ENCODE measurements around the gene USP13.

DNA sequence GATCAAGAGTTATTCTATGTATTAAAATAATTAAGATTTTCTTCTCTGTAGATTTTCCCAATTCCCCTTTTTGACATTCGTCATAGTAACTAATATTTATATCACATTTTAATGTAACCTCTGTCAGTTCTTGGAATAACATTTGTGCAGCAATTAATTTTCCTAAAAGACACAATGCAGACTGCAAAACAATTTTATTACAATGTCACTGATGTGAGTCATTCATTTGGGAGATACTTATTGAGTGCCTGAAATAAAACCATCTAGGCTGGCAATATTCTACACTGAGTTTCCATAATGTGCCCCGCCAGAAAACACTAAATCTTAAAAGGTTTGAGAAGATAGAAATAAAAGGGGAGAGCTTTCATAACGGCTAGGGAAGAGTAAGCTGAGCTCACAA is 6.7 kb upstream of the USP13 start:
- TF ChIP-seq, protein P1, sequence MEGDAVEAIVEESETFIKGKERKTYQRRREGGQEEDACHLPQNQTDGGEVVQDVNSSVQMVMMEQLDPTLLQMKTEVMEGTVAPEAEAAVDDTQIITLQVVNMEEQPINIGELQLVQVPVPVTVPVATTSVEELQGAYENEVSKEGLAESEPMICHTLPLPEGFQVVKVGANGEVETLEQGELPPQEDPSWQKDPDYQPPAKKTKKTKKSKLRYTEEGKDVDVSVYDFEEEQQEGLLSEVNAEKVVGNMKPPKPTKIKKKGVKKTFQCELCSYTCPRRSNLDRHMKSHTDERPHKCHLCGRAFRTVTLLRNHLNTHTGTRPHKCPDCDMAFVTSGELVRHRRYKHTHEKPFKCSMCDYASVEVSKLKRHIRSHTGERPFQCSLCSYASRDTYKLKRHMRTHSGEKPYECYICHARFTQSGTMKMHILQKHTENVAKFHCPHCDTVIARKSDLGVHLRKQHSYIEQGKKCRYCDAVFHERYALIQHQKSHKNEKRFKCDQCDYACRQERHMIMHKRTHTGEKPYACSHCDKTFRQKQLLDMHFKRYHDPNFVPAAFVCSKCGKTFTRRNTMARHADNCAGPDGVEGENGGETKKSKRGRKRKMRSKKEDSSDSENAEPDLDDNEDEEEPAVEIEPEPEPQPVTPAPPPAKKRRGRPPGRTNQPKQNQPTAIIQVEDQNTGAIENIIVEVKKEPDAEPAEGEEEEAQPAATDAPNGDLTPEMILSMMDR (conservative IDR thresholded peaks at IDR 0.05; ENCODE audit: low read depth, low read length) = no peak
- TF ChIP-seq EZH2 (IDR thresholded peaks at IDR 0.05; ENCODE audit: borderline replicate concordance, low read depth, low read length, poor library complexity, severe bottlenecking) = no peak
